GM12878 (cell line): ENCODE results near the gene CWF19L1.
"Not testable (repeated sequence)": the region's sequence is repeated elsewhere in the genome, so short reads cannot be mapped to it uniquely, and the experiment has no call there.

Experiments
- EGR1 ChIP-seq, 2 experiments: IDR thresholded peaks; 1 replicate in 1 of 2; 2 replicates in 1 of 2; pipeline ENCODE4 v1.6.1; 2011 to 2012; ENCODE audit warnings: low read depth in 2 of 2, low read length in 2 of 2, borderline replicate concordance in 1 of 2, mild to moderate bottlenecking in 1 of 2, moderate library complexity in 1 of 2
- EZH2 ChIP-seq: IDR thresholded peaks from 2 replicates; pipeline ENCODE4 v1.6.1; 2012; ENCODE audit warnings: low read depth, mild to moderate bottlenecking, control low read depth, inconsistent platforms, low read length, borderline replicate concordance; ENCODE audit not compliant: control insufficient read depth
- POLR2A ChIP-seq: IDR thresholded peaks from 2 replicates; pipeline ENCODE4 v1.6.1; 2011; ENCODE audit warnings: low read depth, mild to moderate bottlenecking, low read length

- TF ChIP-seq EZH2; POLR2A; EGR1 (IDR thresholded peaks at IDR 0.05; ENCODE audit: borderline replicate concordance in 1 of 2, low read depth in 2 of 2, low read length in 2 of 2): not testable (repeated sequence)
Observed at GRCh38 chr10:100301123-100301522, 33.7 kb upstream of the CWF19L1 start.
